HG02678 (cell line): Measurements from ENCODE around the gene SLITRK3.

Source experiments
- ATAC-seq: cut with Tn5 transposase; IDR thresholded peaks from one replicate; pipeline ENCODE4 v1.9.1; 2021; ENCODE audit warnings: mild to moderate bottlenecking, moderate library complexity; ENCODE audit not compliant: unreplicated experiment

Gene SLITRK3, protein sequence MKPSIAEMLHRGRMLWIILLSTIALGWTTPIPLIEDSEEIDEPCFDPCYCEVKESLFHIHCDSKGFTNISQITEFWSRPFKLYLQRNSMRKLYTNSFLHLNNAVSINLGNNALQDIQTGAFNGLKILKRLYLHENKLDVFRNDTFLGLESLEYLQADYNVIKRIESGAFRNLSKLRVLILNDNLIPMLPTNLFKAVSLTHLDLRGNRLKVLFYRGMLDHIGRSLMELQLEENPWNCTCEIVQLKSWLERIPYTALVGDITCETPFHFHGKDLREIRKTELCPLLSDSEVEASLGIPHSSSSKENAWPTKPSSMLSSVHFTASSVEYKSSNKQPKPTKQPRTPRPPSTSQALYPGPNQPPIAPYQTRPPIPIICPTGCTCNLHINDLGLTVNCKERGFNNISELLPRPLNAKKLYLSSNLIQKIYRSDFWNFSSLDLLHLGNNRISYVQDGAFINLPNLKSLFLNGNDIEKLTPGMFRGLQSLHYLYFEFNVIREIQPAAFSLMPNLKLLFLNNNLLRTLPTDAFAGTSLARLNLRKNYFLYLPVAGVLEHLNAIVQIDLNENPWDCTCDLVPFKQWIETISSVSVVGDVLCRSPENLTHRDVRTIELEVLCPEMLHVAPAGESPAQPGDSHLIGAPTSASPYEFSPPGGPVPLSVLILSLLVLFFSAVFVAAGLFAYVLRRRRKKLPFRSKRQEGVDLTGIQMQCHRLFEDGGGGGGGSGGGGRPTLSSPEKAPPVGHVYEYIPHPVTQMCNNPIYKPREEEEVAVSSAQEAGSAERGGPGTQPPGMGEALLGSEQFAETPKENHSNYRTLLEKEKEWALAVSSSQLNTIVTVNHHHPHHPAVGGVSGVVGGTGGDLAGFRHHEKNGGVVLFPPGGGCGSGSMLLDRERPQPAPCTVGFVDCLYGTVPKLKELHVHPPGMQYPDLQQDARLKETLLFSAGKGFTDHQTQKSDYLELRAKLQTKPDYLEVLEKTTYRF

DNA sequence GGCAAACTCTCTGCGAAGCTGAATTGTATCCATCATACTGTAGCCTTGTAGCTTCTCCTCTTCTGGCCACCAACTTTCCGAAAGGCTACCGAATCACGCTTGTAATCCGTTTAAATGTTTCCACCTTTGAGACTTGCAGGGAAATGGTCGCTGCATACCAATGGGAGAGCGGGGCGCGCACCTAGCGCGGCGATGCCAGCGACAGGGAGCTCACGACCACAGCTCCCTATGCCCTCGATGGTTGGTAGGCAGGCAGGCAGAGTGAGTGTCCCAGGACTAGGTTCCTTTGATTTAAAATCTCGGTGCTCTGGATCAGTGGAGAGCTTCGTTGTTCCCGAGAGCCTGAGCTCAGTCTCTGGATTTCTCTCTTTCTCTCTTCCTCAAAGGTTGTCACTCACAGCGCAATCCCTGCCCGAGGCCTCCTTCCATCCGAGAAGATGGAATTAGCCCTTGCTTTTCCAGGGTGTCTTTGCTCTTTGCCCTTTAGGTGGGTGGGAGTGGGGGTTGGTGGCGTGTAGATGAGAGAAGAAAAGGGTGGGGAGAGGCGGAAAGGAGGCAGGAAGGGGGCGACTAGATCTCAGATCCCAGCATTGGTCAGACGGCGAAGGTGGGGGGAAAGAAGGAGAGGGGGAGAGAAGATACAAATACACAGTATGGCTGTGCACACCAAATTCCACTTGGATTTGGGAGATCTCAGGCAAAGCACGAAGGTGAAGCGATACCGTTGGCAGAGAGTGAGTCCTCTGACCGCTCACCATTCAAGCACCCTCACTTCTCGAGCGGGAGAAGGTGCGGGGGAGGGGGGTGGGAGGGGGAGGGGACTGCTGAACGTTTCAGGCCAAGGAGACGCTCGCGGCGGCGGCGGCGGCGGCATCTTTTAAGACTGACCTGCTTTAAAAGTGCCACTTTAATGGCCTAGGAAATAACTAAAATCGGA, at the start of gene SLITRK3:
Gene SLITRK3 (minus strand): TSS at position 745 of the 937 bp plus-strand sequence. CDS start 5,554 bp downstream, outside the sequence.
- no peak for ATAC-seq

- ATAC-seq = no peak
Observed at GRCh38 chr3:165243597-165243996, 47.4 kb upstream of the SLITRK3 start.

DNA sequence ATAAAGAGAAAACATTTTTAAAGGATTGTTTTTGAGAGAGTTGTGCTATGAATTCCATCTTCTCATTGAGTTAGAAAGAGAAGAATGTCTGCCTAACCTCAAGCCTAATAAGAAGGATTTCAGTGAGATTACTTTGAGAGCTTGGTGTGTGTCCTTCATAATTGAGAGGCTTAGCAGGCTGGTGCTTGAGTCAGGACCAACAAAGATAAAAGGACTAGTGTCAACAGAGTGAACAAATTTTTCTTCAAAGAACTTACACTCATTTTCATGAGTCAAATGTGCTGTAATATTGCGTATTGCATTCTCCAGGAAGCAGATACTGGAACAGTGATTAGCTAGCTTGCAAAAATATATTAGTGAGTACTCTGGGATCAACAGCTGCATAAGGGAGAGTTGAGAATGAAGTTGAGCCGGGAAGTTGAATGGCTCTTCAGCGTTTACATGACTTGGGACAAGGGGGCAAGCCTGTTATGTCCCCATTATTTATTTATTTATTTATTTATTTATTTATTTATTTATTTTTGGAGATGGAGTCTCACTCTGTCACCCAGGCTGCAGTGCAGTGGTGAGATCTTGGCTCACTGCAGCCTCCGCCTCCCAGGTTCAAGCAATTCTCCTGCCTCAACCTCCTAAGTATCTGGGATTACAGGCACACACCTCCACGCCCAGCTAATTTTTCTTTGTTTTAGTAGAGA, 37.5 kb upstream of the SLITRK3 start:
- no peak for ATAC-seq

DNA sequence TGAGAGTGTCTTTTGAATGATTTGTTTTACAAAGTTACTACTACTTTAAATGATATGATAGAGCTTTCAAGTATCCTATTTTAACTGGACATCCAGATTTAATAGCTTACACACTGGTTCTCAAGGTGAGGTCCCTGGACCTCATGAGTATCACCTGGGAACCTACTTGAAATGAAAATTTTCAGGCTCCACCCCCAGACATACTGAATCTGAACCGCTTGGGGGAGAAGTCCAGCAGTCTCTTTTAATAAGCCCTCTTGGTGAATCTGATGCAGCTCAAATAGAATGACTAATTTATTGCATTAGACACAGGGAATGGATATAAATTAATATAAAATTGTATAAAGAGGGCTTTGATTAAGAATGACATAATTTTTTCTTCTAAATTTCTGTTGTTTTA, 29.4 kb upstream of the SLITRK3 start:
- no peak for ATAC-seq

GRCh38 chr3:165217739-165218138, 21.6 kb upstream of the SLITRK3 start:
- ATAC-seq = no peak

- ATAC-seq = no peak
Observed at GRCh38 chr3:165212580-165212979, 16.4 kb upstream of the SLITRK3 start.

DNA sequence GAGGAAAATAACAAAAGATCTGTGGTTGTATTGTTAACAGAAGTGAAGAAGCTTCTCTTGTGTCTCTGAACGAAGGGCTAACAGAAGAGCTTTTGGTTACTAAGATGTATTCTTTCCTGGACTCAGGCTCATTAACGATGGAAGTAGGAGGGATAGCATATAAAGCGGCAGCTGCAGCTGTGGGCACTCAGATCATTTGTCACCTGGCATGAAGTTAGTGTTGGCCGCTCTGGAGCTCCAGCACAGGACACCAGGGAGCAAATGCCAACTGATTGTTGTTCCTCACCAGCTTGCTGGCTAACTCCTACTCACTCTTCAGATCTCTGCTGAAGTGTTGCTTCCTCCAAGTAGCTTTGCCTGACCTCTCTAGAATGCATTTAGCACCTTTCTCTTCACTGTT, 15.5 kb upstream of the SLITRK3 start:
- no peak for ATAC-seq

DNA sequence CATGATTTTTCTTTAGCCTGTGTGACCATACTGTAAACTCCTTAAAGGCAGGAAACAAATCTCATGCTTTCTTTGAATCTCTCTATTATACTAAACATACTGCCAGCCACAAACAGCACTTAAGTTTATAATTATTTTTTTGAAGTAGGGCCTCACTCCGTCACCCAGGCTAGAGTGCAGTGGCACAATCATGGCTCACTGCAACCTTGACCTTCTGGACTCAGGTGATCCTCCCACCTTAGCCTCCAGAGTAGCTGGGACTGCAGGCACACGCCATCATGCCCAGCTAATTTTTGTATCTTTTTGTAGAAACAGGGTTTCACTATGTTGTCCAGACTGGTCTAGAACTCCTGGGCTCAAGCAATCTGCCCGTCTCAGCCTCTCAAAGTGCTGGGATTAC, 14.5 kb upstream of the SLITRK3 start:
- no peak for ATAC-seq

GRCh38 chr3:165210132-165210531, 13.9 kb upstream of the SLITRK3 start:
- no peak for ATAC-seq

DNA sequence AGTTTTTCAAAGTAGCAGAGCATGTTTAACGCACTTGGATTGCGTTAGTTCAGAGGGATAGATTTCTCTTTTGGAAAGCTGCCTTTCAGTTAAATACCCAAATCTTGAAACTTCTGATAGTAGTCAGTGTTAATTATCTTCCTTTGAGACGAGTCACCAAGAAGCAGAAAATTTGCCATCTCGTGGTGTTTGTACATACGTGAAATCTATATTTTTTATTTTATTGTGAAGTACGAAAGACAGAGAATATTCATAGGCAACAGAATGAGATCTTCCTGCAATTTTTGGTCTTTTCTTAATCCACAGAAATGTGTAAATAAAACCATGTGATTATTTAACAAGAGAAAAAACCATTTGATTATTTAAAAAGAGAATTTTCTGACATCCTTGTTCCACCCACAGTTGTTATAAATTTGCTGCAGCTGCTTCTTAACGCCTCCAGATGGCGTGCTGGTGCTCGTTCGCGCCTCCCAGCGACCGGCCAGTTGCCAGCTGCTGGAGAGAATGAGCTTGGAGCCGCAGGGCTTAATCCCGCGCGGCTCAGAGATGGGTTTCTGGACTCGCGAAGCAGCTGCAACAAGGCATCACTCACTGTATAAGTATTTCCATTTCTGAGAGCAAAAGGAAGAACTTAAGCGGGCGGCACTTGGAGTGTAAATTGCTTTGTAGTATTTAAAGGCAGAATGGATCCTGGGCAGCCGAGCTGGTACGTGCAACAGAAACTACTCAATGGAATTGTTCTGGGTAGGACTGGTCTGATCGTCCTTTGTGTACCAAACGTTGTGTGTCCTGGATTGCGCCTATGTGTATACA, 10.5 kb upstream of the SLITRK3 start:
- ATAC-seq = peak; percentile 97

DNA sequence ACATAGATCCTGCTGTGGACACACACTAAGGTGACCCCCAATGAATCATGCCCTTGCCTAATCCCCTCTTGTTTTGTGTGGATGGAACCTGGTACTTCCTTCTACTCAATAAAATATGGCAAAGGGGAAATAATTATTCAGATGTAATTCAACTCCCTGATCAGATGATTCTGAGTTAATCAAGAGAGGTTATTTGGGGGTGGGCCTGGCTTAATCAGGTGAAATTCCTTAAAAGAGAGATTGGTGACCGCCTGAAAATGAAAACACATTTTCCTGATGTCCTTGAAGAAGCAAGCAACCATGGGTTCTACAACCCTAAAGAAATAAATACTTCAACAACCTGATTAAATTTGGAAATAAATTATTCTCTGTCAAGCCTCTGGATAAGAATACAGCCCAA, 8.3 kb upstream of the SLITRK3 start:
- ATAC-seq = no peak

- ATAC-seq = no peak
Observed at GRCh38 chr3:165202995-165203394, 6.8 kb upstream of the SLITRK3 start.

DNA sequence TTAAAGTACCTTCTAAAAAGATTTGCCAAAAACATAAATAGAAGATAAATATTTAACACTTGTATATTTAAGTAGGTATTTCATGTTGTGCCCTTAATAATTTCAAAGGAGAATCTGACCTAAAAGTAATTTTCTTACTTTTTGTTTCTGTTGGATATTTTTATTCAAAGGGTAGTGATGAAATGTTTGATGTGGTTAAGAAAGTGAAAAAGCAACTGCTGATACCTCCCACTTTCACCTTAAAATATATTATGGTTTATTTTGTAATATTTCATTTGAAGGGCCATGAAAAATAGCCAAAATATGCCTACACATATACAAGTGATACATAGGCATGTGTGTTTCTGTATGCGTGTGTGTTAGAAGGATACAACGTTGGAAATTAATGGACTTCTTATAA, 5.8 kb upstream of the SLITRK3 start:
- no peak for ATAC-seq

- ATAC-seq = no peak
Observed at GRCh38 chr3:165197481-165197800, 1.3 kb upstream of the SLITRK3 start.

GRCh38 chr3:165196577-165197480, 645 bp upstream of the SLITRK3 start:
- ATAC-seq = no peak

- ATAC-seq = no peak
Observed at GRCh38 chr3:165195241-165195639, 944 bp downstream of the SLITRK3 start.

DNA sequence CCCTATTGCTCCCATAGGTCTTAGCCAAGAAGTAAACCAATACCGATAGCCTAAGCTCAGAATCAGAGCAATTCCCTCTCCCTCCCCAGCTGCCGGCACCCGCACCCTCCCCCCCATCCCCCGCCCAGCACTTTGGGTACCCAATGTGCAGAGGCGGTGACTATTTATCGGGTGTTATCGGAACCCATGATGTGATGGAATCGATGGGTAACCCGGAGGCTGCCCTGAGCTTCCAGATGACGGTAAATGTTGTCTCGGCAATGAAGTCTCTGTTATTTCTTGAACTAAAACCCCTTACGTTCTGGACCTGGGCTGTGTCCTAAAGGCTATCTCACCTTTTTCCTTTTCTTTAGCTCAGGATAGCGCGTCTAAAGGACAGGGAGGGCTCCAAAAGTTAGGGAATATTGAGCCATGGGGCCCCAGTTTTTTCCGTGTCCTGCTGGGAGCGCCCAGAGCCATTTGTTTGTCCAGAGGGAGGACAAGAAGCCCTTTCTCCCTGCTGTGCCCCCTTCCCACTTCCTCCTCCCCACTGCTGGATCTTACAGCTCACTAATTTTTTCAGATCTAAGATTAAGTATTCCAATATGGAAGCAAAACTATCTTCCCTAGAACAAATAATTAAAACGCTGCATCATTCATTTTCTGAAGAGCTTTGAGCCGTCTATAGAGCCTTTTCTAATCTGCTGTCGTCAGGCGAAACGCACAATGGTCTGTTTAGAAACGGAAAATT, 1.5 kb downstream of the SLITRK3 start:
- no peak for ATAC-seq
